ENCODE measurements around the gene C4BPA.

The C4BPA gene

GRCh38 chr1:207128336-207128921 lies 24.4 kb downstream of the C4BPA start:
- no peak for DNase-seq

GRCh38 chr1:207129053-207129452 lies 25.0 kb downstream of the C4BPA start:
- DNase-seq, result no peak

GRCh38 chr1:207130252-207131036 lies 26.4 kb downstream of the C4BPA start:
- no peak for DNase-seq

GRCh38 chr1:207131163-207131562 lies 27.1 kb downstream of the C4BPA start:
- DNase-seq, result no peak

GRCh38 chr1:207134581-207134980 lies 30.5 kb downstream of the C4BPA start:
- peak; percentile 24 to 87 (median 57) for DNase-seq

GRCh38 chr1:207139616-207140015 lies 35.6 kb downstream of the C4BPA start:
- no peak for DNase-seq

GRCh38 chr1:207140536-207140935 lies 36.5 kb downstream of the C4BPA start:
- DNase-seq, result no peak

GRCh38 chr1:207145401-207146058 lies 41.5 kb downstream of the C4BPA start:
- peak; percentile 68 to 85 (median 78) for DNase-seq

- no peak for DNase-seq
Observed at GRCh38 chr1:207151920-207152319, 47.9 kb downstream of the C4BPA start.

GRCh38 chr1:207152792-207153468 lies 48.9 kb downstream of the C4BPA start:
- DNase-seq, result no peak

- DNase-seq, result peak; percentile 19 to 75 (median 55)
Observed at GRCh38 chr1:207155028-207155427, 51.0 kb downstream of the C4BPA start.

- DNase-seq, result peak; percentile 52 to 75 (median 70)
Observed at GRCh38 chr1:207156095-207156494, 52.1 kb downstream of the C4BPA start.

GRCh38 chr1:207156826-207157225 lies 52.8 kb downstream of the C4BPA start:
- no peak for DNase-seq

GRCh38 chr1:207164086-207164485 lies 60.1 kb downstream of the C4BPA start:
- no peak for DNase-seq

GRCh38 chr1:207172321-207172720 lies 68.3 kb downstream of the C4BPA start:
- peak; percentile 16 to 64 (median 44) for DNase-seq

- DNase-seq, result peak; percentile 51 to 79 (median 62)
Observed at GRCh38 chr1:207172885-207173284, 68.9 kb downstream of the C4BPA start.

- no peak for DNase-seq
Observed at GRCh38 chr1:207173396-207173795, 69.4 kb downstream of the C4BPA start.

GRCh38 chr1:207174913-207175312 lies 70.9 kb downstream of the C4BPA start:
- DNase-seq, result no peak

- no peak for DNase-seq
Observed at GRCh38 chr1:207179036-207179435, 75.0 kb downstream of the C4BPA start.

- DNase-seq, result no peak
Observed at GRCh38 chr1:207181847-207182246, 77.8 kb downstream of the C4BPA start.

- no peak for DNase-seq
Observed at GRCh38 chr1:207186503-207186902, 82.5 kb downstream of the C4BPA start.

- peak in 2 of 4 experiments; percentile 71 to 76 for DNase-seq
Observed at GRCh38 chr1:207188901-207189300, 84.9 kb downstream of the C4BPA start.

GRCh38 chr1:207191061-207191460 lies 87.0 kb downstream of the C4BPA start:
- peak in 1 of 4 experiments; percentile 5 for DNase-seq

Measured in suppressor macrophage (primary cell).